ENCODE measurements around the gene ONECUT1.

DNA sequence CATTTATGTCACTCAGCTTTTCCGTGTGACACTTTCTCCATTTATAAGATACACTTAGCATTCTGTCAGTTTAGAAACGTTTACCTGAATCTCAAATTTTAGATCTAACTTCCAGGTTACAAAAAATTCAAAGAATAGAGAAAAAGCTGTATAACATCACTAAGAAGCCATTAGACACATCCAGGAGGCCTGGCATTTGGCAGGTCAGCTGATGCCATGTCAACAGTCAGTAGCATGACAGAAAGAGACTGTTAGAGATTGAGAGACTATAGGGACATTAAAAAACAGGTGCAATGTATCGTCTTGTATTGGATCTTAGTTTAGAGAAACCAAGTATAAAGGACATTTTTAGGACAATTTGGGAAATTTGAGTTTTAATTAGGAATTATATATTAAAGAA is 57.6 kb downstream of the ONECUT1 start:
- TF ChIP-seq BHLHE40 (IDR thresholded peaks at IDR 0.05; ENCODE audit: low read depth, low read length) (no peak), MAZ (IDR thresholded peaks at IDR 0.05; ENCODE audit: borderline replicate concordance, low read depth, low read length) (no peak), FOSL2 (IDR thresholded peaks at IDR 0.05) (no peak), FOSL2 (CRISPR knock-in tag; IDR thresholded peaks at IDR 0.05) (no peak), MYC (IDR thresholded peaks at IDR 0.05; ENCODE audit: borderline replicate concordance, low read length) (no peak), EP300 (IDR thresholded peaks at IDR 0.05) (no peak), SMC3 (IDR thresholded peaks at IDR 0.05) (no peak), CBX2 (IDR thresholded peaks at IDR 0.05; ENCODE audit: borderline replicate concordance, low read depth) (no peak), POLR2A (IDR thresholded peaks at IDR 0.05; ENCODE audit: low read length) (no peak)
- TF ChIP-seq, protein P1, sequence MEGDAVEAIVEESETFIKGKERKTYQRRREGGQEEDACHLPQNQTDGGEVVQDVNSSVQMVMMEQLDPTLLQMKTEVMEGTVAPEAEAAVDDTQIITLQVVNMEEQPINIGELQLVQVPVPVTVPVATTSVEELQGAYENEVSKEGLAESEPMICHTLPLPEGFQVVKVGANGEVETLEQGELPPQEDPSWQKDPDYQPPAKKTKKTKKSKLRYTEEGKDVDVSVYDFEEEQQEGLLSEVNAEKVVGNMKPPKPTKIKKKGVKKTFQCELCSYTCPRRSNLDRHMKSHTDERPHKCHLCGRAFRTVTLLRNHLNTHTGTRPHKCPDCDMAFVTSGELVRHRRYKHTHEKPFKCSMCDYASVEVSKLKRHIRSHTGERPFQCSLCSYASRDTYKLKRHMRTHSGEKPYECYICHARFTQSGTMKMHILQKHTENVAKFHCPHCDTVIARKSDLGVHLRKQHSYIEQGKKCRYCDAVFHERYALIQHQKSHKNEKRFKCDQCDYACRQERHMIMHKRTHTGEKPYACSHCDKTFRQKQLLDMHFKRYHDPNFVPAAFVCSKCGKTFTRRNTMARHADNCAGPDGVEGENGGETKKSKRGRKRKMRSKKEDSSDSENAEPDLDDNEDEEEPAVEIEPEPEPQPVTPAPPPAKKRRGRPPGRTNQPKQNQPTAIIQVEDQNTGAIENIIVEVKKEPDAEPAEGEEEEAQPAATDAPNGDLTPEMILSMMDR (IDR thresholded peaks at IDR 0.05) = no peak
- TF ChIP-seq, protein P2, sequence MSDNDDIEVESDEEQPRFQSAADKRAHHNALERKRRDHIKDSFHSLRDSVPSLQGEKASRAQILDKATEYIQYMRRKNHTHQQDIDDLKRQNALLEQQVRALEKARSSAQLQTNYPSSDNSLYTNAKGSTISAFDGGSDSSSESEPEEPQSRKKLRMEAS (IDR thresholded peaks at IDR 0.05) = no peak
